Astrocyte of the spinal cord (primary cell): ENCODE measurements around the gene TERT.
"Not testable (repeated sequence)": the region's sequence is repeated elsewhere in the genome, so short reads cannot be mapped to it uniquely, and the experiment has no call there.

Experiments
- DNase-seq: peaks from one replicate; pipeline ENCODE4 v3.0.0; 2011; ENCODE audit warnings: low read depth, low spot score
- H3K4me3 ChIP-seq: 2 replicates; pipeline ENCODE4 v1.5.1; 2011; ENCODE audit warnings: low read depth, mild to moderate bottlenecking, low read length, moderate library complexity
- CTCF ChIP-seq: IDR thresholded peaks from 2 replicates; pipeline ENCODE4 v1.5.1; 2012; ENCODE audit warnings: low read depth, mild to moderate bottlenecking, low read length, inconsistent platforms
- in situ Hi-C: cut with HindIII; loops from 2 replicates; pipeline ENCODE4 v1.10.0; 2017; ENCODE audit warnings: low sequenced_read_pairs

TERT gene

GRCh38 chr5:1279443-1280151 lies 15.3 kb downstream of the TERT start:
- DNase-seq, result no peak
- no peak overlapping the region for H3K4me3 ChIP-seq
- TF ChIP-seq CTCF, result no peak
- in situ Hi-C loops, result no loop called here

- no peak for DNase-seq
- no peak overlapping the region for H3K4me3 ChIP-seq
- in situ Hi-C loops, result no loop called here
- TF ChIP-seq CTCF, result no peak
These were observed 16.0 kb downstream of the TERT start for GRCh38 chr5:1278656-1279442.

GRCh38 chr5:1278216-1278615 lies 16.7 kb downstream of the TERT start:
- in situ Hi-C loops, result no loop called here

GRCh38 chr5:1277781-1278180 lies 17.1 kb downstream of the TERT start:
- H3K4me3 ChIP-seq, result no peak overlapping the region
- in situ Hi-C loops, result no loop called here
- DNase-seq, result no peak
- TF ChIP-seq CTCF, result no peak

More at GRCh38 chr5:1278216-1278615, 16.7 kb downstream of the TERT start:
- DNase-seq, result no peak
- no peak overlapping the region for H3K4me3 ChIP-seq
- no peak for TF ChIP-seq CTCF

GRCh38 chr5:1277331-1277730 lies 17.5 kb downstream of the TERT start:
- in situ Hi-C loops, result no loop called here
- no peak for DNase-seq
- no peak overlapping the region for H3K4me3 ChIP-seq
- TF ChIP-seq CTCF, result no peak

GRCh38 chr5:1276930-1277329 lies 17.9 kb downstream of the TERT start:
- TF ChIP-seq CTCF, result no peak

GRCh38 chr5:1275397-1276391 lies 19.2 kb downstream of the TERT start:
- in situ Hi-C loops, H3K4me3 ChIP-seq, DNase-seq: not testable (repeated sequence)

More at GRCh38 chr5:1276930-1277329, 17.9 kb downstream of the TERT start:
- no peak for DNase-seq
- in situ Hi-C loops, result no loop called here
- H3K4me3 ChIP-seq, result no peak overlapping the region
